Tongue (tissue), 2 donors: Measurements from ENCODE around the gene PPM1N. TPM values are rescaled to one million over a fixed set of nuclear protein-coding genes. Genes with fewer than 3 reads are reported as not detected.
A peak's percentile ranks its signal among the peaks of the same experiment; 100 is the strongest.
"Not testable (repeated sequence)": the region's sequence is repeated elsewhere in the genome, so short reads cannot be mapped to it uniquely, and the experiment has no call there.

Experiments
- DNase-seq: peaks from one replicate; pipeline ENCODE4 v3.0.0-alpha.2; 2015
- total RNA-seq: library from RNA; depleted of rRNA; stranded (reverse); fragments of >200 nt; gene quantifications from one replicate; pipeline ENCODE4 v1.2.3, GENCODE V29; 2014

Gene PPM1N
- total RNA-seq, 1 donor from 2014 or later = 1.4 TPM

DNA sequence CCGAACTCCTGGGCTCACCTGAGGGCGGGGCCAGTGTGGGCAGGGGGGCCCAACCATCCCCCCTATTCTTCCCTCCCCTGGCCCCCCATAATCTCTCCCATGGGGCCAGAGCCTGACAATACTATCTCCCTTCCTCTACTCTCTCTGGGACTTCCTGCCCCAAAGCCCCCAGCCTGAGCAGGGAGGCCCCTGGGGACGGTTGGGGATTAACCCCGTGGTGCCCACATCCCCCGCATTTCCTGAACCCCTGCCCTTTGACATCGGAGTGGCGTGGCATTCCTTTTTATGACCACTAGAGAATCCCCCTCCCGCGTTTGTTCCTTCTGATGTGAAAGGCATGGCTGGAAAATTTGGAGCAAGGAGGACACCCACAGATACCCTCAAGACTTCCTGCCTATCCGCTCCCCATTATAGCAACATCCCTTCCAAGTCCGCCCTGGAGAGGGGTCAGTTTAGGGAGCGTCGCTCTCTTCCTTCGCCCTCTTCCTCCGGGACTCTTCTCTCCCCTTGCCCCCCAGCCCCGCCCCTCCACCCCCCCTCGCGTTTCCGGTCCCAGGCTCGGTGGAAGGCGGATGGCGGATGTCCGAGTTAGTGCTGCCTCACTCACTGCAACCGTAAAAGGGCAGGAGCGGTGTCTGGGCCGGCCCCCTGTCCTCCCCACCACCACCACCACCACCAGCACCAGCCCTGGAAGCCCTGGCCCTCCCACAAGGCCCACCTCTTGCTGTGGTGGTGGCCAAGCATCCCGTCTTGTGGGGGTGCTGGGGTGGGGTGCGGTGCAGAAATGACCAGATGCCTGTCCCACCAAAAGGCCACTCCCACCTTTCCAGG is 10.8 kb downstream of the PPM1N start:
- DNase-seq = no peak

DNA sequence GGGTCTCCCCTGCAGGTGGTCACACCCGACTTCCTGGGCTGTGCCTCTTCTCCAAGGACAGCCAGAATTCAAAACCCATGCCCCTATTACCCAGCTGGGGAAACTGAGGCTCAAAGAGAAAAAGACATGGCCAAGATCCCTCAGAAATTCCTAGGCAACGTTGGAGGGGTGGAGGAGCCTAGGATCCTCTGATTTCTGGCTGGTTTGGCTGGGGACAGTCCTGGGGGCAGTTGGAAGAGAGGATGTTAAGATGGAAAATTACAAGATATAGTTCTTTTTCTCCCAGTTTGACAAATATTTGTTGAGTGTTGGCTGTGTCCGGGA is 11.4 kb downstream of the PPM1N start:
- no peak for DNase-seq

DNA sequence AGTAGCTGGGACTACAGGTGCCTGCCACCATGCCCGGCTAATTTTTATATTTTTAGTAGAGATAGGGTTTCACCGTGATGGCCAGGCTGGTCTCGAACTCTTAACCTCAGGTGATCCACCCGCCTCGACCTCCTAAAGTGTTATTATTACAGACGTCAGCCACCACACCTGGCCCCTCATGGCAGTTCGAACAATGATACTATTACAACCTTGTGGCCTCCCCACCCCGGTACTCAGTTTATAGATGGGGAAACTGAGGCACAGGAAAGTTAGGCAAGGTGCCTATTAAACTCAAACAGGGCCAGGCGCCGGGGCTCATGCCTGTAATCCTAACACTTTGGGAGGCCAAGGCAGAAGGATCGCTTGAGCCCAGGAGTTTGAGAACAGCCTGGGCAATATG is 12.1 kb downstream of the PPM1N start:
- not testable (repeated sequence) for DNase-seq

DNA sequence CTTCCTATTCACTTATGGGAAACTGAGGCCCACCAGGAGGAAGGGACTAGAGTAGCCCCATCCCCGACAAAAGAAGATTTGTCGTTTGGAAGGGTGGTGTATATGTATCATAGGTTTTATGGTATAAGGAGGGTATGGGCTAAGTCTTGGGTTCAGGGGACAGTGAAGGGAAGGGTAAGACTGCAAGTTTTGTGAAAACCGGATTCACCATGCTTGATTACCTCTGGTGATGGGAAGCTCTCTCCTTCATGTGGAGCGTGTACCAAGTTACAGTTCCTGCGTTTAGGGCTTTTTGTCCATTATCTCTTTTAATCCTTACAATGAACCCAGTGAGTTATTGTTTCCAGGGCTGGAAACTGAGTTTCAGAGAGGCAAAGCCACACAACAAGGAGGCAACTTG is 12.8 kb downstream of the PPM1N start:
- no peak for DNase-seq

DNA sequence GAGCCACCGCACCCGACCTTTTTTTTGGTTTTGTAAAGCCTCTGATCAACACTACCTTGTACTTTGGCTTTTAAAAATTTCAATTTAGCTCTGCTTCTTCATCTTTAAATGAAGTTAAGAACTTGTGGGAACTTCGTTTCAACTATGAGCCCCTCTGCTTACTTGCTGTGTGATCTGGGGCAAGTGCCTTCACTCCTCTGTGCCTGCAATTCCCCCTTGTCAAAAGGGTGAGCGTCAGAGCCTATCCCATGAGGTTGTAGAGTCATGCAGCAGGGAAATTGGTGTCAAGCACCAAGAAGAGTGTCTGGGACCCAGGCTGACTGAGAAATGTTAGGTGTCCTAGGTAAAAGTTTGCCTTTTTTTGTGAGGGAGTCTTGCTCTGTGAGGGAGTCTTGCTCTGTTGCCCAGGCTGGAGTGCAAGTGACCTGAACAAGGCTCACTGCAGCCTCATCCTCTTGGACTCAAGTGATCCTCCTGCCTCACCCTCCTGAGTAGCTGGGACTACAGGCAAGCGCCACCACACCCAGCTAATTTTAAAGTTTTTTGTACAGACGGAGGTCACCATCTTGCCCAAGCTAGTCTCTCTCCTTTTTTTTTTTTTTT is 14.7 kb downstream of the PPM1N start:
- DNase-seq = no peak

DNA sequence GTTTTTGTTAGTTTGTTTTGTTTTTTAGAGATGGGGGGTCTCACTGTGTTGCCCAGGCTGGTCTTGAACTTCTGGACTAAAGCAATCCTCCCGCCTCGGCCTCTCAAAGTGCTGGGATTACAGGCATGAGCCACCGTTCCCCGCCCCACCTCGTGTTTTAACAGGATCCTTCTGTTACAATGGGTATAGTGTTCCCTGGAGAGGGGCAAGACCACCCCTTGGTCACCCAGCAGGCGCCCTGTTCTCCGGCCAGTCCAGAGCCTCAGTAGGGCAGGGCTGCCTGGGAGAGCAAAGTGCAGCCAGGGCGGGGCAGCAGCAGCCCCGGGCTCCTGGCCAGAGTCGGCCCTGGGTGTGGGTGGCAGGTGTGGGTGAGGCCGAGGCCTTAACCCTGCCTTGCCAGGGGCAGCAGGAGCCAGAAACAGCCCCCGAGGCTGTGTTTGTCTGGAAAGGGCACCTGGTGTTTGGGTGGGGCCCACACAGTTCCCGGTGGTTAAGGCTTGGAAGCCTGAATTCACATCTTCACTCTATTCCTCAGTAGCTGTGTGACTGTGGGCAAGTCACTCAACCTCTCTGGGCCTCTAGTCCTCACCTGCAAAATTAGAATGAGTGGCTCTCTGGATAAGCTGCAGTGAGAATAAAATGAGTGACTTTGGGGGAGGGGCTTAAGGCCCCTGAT is 16.3 kb downstream of the PPM1N start:
- no peak for DNase-seq

DNA sequence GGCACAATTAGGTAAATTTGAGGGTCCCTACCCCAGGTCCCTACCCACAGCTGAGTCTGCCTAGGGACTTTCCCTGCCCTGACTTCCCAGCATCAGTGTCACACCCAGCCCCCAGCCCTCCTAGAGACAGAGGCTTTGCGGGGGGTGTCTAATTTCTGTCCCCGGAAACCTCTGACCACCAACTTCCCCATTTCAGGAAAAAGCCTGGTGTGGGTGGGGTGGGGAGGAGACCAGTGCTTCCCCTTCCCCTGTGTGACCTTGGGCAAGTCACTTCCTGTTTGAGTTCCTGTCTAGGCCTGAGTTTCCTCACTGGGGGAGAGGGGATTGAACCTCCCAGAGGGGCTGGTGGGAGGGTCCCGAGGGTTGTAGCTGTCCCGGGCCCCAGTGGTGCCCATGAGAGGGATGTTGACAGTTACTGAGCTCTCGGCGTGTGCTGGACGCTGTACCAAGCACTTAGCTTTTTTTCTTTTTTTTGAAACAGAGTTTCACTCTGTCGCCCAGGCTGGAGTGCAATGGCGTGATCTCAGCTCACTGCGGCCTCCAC is 16.9 kb downstream of the PPM1N start:
- DNase-seq = no peak

DNA sequence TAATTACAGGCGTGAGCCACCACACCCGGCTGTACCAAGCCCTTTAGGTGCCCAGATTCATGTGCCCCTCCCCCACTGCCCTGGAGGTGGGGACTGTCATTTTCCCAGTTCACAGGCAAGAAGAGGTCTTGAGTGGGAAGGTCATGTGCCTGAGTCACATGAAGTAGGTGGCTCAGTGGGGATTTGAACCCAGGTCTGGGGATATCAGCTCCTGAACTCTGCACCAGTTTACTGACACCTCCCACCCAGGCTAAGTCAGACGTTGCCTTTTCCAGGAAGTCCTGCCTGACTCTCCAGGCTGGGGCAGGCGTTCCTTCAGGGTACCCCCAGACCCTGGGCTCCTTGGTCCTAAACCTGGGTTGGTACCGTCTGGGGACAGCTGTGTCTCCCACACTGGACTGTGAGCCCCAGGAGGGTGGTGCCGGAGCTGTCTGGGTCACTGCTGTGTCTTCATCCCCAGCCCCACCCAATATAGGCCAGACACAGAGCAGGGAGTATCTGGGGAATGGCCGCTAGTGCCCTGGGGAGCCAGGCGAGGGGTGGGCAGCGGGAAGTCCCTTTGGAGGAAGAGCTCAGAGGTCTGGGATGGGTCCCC is 17.7 kb downstream of the PPM1N start:
- no peak for DNase-seq

DNA sequence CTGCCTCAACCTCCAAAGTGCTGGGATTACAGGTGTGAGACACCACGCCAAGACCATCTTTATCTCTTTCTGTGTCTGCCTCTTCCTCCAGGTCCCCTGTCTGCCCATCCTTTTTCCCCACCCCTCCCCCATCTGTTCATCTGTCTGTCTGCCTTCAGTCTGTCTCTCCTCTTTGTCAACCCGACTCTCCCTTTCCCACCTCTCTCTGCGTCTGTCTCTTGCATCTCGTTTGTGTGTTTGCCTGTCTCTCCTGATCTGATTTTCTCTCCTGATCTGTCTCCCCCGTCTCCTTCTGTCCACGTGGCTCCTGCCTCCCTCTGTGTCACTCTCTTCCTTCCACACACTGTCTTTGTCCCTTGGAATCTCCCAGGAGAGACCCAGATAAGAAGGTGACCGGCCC is 19.0 kb downstream of the PPM1N start:
- DNase-seq = no peak

DNA sequence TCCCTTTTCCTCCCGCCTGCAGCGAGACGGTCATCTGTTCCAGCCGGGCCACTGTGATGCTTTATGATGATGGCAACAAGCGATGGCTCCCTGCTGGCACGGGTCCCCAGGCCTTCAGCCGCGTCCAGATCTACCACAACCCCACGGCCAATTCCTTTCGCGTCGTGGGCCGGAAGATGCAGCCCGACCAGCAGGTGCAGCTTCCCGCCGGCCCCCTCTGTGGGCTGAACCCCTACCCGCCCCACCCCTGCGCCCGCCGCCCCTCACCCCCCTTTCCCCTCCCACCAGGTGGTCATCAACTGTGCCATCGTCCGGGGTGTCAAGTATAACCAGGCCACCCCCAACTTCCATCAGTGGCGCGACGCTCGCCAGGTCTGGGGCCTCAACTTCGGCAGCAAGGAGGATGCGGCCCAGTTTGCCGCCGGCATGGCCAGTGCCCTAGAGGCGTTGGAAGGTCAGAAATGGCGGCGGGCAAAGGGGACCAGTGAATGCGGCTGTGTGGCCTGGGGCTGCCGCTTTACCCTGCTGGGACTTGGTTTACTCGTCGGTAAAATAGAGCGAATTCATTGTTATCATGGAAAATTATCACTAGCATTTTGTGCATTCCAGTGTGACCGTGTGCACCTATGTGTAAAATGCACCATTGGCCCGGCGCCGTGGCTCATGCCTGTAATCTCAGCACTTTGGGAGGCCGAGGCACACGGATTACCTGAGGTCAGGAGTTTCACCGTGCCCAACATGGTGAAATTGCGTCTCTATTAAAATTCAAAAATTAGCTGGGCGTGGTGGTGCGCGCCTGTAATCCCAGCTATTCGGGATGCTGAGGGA is 19.6 kb downstream of the PPM1N start:
- no peak for DNase-seq

DNA sequence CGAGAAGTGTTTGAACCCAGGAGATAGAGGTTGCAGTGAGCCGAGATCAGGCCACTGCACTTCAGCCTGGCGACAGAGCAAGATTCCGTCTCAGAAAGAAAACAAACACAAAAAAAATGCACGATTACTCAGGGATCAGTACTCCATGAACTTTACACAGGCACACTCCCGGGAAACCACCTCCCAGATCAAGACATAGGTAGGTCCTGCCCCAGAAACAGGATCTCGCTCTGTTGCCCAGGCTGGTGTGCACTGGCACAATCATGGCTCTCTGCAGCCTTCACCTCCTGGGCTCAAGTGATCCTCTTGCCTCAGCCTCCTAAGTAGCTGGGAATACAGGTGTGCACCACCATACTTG is 20.2 kb downstream of the PPM1N start:
- no peak for DNase-seq

DNA sequence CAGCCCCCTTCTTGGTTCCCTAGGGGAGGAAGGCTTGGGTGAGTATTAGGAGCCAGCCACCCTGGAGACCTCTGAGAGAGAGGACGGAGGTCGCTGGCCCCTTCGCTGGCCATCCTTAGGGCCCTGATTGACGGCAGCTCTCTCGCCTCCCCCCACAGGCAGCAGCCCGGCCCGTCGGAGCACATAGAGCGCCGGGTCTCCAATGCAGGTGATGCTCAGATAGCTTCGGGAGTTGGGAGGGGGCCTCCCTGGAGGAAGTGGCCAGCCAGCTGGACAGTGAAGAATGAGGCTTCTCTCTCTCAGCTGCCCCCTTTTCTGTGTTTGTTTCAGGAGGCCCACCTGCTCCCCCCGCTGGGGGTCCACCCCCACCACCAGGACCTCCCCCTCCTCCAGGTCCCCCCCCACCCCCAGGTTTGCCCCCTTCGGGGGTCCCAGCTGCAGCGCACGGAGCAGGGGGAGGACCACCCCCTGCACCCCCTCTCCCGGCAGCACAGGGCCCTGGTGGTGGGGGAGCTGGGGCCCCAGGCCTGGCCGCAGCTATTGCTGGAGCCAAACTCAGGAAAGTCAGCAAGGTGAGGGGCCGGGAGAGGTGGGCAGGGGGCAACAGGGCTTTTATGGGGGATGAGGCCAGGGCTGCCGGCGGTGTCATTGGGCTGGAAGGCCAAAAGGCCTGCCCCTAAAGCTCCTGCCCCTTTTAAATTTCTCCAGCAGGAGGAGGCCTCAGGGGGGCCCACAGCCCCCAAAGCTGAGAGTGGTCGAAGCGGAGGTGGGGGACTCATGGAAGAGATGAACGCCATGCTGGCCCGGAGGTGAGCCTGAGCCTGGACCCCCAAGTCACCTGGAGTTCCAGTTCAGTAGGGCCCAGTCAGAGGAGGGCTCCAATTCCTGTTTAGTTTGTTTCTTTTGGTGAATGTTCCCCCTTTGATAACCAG is 24.0 kb downstream of the PPM1N start:
- no peak for DNase-seq

DNA sequence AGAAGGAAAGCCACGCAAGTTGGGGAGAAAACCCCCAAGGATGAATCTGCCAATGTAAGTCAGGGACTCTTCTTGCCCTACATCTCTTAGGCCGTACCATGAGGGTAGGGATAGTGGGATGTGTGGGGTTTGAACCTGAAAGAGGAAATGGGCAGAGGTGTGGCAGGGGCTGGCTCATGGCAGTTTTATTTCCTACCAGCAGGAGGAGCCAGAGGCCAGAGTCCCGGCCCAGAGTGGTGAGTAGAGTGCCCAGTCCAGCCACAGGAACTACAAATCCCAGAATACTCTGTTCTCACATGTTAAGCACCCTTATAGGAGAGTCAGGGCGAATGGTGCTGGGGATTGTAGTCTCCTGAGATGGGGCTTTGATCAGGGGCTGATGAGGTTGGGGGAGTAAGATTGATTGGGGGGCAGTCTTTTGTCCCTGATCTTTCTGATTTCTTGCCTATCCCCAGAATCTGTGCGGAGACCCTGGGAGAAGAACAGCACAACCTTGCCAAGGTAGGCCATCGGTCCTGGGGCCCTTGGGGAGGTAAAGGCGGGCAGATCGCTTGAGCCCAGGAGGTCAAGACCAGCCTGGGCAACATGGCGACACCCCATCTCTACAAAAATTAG is 25.5 kb downstream of the PPM1N start:
- DNase-seq = peak; percentile 95

DNA sequence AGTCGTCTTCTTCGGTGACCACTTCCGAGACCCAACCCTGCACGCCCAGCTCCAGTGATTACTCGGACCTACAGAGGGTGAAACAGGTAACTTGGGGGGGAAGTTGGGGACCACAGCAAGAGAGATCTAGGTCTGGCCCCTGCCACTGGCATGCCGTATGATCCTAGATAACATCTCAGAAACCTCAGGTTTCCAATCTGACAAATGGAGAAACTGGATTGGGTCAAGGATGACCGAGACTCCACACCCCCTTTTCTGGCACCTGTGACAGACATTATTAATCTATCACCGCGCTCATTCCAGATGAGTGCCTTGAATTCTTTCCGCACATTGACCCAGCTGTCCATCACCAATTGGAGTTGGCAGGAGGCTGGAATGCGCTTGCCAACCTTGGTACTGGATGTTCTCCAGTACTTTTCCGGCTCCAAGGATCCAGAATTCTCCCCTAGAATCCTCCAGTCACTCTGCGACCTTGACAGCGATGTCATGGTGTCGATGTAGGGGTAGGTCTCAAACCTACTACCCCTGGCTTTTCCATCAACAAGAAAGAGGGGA is 26.4 kb downstream of the PPM1N start:
- no peak for DNase-seq

DNA sequence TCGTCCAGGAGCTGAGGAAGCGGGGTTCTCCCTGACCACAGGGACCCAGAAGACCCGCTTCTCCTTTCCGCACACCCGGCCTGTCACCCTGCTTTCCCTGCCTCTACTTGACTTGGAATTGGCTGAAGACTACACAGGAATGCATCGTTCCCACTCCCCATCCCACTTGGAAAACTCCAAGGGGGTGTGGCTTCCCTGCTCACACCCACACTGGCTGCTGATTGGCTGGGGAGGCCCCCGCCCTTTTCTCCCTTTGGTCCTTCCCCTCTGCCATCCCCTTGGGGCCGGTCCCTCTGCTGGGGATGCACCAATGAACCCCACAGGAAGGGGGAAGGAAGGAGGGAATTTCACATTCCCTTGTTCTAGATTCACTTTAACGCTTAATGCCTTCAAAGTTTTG is 27.9 kb downstream of the PPM1N start:
- DNase-seq = peak; percentile 67

DNA sequence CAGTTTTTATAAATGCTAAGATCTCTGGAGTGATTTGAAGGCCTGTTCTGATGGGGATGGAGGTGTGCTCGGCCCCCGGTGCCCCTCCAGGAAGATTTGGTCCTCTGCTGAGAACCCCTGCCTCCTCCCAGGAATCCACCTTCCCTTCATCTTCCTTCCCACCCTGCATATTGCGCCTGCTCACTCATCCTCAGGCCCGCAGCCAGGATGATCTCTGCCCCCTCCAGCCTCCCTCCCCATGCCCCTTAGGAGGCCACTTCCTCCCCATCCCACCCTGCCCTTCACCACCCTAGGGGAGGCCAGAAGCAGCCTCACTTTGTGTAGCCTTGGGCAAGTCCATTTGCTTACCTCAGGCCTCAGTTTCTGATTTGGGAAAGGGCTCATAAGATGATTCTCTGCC is 28.7 kb downstream of the PPM1N start:
- DNase-seq = no peak

DNA sequence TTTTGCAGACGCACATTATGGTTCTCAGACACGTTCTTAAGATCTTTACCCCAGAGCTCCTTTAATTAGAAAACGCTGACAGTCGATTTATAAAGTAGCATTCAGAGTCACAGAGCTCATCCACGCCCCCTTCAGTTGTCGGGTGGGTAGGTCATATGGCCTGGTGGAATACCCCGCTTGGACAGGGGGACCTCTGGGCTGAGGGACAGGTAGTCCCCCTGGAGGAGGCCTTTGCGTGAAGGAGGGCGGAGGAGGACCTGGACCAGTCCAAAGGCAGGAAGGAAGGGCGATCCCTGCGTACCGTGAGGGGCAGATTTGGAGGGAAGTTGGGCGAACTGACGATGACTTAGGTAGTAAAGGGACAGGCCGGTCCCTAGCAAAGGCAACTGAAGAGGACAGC is 29.5 kb downstream of the PPM1N start:
- no peak for DNase-seq

DNA sequence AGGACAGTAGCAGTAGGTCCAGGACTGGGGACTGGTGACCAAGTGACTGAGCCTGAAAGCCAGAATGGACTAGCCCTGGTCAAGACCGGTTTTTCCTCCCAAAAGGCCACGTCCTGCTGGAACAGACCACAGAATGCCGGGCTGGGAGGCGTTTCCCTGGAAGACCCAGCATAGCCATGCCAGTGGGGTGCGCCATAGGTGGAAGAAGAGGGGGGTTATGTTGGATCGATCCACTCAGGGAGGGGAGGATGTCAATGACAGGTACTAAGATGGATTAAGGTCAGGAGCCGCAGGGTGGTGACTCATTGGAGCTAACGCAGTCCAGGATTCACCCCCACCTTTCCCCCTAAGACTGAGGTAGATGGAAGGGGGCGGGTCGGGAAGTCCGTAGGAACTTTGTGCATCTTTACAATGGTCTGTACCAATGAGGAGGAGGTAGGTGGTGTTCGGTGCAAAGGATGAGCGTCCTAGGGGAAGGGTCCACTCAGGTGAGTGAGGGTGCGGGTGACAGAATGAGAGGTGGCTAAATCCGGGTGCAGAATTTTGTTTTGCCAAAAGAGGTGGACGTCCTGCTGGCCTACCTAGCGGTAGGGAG is 30.0 kb downstream of the PPM1N start:
- DNase-seq = no peak

DNA sequence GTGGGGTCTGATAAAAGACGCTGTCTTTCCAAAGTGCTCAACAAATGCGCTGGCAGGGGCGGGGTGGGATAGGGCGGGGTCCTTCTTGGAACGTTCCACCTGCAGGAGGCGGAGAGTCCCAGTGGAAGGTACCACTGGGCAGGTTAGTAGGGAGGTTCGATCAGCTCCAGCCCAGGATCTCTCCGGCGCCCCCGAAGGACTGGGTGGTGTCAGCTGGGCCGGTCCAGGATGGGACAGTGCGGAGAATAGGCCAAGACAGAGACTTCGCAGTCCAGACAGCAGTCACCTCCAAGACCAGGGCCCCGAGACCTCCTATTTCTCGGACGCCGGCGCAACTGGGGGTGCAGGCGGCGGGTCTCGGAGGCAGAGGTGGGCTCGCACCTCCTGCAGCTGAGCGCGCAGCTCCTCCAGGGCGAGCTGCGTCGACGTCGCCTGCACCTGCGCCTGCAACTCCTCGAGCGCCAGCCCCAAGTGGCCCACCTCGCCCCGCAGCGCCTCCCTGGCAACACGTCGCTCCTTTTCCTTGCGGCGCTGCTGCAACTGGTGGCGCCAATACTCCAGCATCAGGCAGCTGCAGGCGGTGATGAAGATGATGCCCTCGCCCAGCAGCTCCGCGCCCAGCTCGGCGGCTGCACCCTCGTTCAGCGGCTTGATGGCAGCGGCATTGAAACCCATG is 30.6 kb downstream of the PPM1N start:
- DNase-seq = peak; percentile 58
